OCI-LY1 (cell line): ENCODE data around the gene MT3.

Source experiments
- EZH2 ChIP-seq: fragments of 200-600 bp; sonication (generic), shearing (Covaris generic); IDR thresholded peaks from 2 replicates; pipeline ENCODE4 v1.8.0; 2017; ENCODE audit warnings: borderline replicate concordance, mixed run types, mild to moderate bottlenecking, antibody characterized with exemption, low read length, moderate library complexity, mixed read lengths
- TF ChIP-seq, protein P1 (sequence below): fragments of 200-600 bp; sonication (generic), shearing (Covaris generic); IDR thresholded peaks from 2 replicates; pipeline ENCODE4 v1.5.1; 2017; ENCODE audit warnings: mild to moderate bottlenecking, antibody characterized with exemption, low read length, moderate library complexity, mixed read lengths

DNA sequence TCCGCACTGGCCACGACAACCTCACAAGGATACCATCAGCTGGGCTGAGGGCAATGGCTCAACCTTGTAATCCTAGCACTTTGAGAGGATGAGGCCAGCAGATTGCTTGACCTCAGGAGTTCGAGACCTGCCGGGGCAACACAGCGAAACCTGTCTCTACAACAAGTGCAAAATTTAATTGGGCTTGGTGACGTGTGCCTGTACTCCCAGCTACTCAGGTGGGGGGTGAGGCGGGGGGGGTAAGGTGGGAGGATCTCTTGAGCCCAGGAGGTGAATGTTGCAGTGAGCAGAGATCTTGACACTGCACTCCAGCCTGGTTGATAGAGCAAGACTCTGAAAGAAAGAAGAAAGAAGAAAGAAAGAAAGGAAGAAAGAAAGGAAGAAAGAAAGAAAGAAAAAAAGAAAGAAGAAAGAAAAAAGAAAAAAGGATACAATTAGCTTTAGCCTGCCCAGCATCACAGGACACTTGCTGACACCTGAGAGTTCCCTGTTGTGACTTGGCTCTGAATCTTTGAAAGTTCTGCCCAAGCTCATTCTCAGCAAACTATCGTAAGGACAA, 31.1 kb downstream of the MT3 start:
- TF ChIP-seq, protein P1, sequence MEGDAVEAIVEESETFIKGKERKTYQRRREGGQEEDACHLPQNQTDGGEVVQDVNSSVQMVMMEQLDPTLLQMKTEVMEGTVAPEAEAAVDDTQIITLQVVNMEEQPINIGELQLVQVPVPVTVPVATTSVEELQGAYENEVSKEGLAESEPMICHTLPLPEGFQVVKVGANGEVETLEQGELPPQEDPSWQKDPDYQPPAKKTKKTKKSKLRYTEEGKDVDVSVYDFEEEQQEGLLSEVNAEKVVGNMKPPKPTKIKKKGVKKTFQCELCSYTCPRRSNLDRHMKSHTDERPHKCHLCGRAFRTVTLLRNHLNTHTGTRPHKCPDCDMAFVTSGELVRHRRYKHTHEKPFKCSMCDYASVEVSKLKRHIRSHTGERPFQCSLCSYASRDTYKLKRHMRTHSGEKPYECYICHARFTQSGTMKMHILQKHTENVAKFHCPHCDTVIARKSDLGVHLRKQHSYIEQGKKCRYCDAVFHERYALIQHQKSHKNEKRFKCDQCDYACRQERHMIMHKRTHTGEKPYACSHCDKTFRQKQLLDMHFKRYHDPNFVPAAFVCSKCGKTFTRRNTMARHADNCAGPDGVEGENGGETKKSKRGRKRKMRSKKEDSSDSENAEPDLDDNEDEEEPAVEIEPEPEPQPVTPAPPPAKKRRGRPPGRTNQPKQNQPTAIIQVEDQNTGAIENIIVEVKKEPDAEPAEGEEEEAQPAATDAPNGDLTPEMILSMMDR: no peak
- no peak for TF ChIP-seq EZH2
